AG20443 (cell line): ENCODE data around the gene NKX2-1.

Experiments used
- DNase-seq: peaks from one replicate; pipeline ENCODE4 v3.0.0; 2012; ENCODE audit warnings: low spot score, mixed read lengths

The NKX2-1 gene

DNA sequence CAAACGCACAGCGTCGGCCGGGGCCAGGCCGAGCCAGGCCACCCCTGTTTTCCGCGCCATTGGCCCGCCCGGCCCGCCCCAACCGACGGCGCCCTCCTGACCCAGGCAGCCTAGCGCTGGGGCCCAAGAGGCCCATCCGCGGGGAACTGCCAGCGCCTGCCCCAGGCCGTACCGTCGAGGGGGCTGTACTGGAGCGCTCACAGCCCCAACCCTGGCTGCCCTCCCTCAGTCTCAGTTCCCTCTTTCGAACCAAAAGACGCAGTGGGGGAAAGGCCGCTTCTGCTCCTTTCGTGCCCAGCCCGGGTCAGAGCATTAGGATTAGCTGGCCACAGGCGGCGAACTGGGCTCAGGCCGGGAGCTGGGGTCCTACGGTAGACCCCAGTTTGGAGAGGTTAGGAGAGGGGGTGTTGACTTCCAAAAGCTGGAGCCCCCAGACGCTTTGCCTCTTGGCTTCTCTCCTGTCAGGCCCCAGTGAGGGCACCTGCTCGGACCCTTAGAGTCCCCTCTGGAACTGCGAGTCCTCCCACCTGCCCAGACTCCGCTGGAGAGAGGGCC, 1.9 kb downstream of the NKX2-1 start:
- no peak for DNase-seq

DNA sequence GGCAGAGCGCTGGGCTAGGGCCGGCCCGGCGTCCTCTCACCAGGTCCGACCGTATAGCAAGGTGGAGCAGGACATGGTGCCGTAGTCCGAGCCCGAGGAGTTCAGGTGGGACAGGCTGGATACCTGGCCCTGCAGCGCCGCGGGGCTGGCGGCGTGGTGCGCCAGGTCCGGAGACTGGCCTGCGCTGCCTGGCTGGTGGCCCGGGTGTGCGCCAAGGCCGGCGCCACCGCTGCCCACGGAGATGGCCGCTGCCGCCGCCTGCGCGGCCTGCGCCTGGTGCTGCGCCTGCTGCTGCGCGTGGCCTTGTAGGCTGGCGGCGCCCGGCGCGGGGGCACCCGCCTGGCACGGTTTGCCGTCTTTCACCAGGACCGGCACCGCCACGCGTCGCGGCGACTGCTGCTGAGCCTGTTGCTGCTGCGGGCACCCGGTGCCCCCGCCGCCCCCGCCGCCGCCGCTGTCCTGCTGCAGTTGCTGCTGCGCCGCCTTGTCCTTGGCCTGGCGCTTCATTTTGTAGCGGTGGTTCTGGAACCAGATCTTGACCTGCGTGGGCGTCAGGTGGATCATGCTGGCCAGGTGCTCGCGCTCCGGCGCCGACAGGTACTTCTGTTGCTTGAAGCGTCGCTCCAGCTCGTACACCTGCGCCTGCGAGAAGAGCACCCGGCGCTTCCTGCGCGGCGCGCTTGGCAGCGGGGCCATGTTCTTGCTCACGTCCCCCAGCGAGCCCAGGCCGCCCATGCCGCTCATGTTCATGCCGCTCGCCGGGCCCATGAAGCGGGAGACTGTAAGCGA, 2.6 kb downstream of the NKX2-1 start:
- DNase-seq = no peak

DNA sequence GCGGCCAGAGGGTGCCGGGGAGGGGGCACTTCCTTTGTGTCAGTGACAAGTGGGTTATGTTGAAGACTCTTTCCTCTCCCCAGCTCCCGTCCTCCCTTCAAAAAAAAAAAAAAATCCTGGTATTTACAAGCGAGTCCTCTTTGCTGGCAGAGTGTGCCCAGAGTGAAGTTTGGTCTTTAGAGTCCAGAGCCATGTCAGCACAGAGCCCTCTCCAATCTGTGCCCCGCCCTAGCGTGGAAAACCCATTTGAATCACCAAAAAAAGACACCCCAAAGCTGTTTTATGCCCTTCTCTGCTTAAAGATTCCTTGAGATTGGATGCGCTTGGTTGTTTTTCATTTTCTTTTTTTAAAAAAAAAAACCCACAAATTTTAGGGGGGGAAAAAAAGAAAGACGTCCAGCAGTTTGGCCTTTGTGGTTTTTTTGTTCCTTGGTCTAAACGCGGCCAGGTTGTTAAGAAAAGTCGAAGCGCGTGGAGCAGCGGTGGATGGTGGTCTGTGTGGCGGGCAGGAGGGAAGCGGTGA, 3.3 kb downstream of the NKX2-1 start:
- no peak for DNase-seq

DNA sequence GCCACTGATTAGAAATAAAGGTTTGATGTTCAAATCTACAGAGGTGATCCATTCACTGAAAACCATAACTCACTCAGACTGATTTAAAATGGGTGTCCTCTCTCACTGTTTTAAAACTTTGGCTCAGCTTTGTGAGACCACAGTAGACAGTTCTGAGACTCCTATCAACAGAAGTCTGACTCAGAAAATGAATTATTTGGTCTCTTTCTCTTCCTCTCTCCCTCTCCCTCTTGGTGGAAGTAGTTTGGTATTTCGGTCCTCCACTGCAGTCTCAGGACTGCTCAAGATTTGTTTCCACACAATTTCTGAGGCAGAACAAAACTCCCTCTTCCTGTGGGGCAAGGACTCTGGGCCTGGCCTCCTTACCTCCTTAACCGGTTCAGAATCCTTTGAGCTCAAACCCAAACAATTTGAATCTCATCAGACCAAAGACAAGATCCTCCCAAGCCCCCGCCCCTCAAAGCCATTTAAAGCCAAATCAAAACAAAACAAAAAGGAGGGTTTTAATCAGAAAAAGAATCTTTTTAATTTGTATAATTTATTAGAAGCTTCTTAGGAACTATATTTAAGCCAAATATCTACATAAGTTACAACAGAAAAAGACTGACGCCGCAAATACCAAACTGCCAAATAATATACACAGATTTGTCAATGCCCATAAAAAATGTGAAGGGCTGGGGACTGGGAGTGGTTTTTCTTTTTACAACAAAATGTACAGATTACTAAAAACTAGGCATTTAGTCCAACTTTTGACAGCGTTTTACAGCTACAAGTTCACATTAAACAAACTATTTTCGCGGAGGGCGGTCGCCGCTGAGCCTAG, 3.9 kb downstream of the NKX2-1 start:
- no peak for DNase-seq

DNA sequence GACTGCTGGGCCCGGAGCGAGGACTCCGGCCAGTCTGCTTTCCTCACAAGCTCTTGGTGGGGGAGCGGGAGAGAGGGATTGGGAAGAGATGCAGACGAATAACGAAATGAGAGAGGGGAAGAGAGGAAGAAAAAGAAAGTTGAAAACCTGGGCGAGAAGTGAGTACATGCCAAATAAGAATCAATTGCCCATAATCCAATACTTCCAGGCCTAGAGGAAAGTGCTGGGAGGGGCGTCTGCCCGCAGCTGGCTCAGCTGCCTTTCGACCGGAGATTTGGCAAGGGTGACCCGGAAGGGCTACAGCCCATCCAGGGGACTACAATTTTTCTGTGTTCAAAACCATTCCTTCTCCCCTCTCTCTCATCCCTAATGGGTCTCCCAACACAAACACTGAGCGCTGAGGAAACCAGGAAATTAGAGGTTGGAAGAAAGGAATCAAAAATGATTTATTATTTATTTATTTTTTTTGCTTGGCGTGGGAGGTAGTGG, 4.9 kb downstream of the NKX2-1 start:
- DNase-seq = no peak

DNA sequence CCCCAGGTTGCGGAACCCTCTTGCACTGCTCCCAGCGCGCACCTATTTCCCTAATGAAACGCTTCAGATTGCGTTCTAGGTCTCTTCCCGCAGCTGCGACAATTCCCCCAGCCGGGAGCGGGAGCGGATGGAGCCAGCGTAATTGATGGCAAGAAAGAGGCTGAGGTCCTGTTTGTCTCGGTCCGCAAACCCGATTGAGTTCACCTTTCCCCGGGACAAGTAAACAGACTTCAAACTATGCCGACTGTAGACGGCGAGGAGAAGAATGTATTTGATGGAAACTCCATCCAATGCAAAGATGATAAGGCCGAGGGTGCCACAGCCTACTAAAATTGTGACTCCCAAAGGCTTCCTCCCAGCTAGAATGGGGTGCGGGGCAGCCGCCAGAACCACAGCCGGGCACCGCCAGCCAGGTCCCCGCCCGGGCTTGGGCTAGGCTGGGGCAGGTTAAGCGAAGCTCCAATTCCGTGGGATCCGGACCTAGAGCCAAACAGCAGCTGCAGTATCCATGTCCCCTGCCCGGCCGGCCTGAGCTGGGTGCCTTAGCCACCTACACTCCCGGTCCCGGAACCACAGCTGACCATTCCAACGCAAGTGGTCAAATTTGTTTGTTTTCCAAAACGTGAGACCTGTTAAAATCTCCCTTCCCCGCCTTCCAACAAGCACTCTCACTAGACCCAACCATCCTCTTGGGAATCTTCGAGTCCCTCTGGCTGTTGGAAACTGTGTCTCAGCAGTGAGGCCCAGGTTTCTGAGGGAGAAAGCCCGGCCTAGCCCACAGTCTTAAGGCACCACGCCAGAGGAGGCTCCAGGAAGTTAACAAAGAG, 5.5 kb downstream of the NKX2-1 start:
- DNase-seq = no peak

DNA sequence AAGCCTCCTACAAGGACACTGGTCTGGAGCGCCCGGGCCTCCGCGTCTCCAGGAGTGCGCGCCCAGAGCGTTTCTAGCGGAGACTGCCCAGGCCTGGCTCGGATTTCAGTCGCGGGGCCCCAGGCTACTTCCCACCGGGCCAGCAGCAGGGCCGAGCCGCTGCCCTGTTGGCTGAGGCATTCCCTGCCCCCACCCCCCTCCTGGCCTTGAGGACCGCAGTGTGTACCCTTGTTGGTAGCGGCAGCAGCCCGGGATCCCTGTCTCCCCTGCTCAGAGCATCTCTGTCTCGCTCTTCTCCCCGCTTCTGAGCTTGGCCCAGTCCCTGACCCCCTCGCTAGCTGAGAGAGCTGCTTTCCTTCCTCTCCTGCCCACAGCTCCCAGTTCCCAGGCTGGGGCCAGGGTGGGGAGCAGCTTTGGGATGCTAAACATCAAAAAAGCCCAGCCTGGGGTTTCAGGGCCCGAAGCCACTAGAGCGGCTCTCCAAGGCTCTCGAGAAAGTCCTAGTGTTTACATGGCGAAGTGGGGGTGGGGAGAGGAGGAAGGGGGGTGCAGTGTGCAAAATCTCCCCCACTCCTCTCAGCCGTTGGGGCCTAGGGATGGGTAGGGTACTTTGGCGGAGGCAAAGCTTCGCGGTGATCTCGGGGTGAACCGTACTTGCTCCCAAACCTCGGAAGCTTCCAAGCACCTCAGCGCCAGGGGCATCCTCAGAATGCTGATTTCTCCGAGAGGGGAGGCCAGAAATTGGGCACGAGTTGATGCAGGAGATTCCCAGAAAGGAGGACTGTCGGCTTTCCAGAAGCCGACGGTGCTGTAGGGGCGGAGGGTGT, 6.4 kb downstream of the NKX2-1 start:
- no peak for DNase-seq

DNA sequence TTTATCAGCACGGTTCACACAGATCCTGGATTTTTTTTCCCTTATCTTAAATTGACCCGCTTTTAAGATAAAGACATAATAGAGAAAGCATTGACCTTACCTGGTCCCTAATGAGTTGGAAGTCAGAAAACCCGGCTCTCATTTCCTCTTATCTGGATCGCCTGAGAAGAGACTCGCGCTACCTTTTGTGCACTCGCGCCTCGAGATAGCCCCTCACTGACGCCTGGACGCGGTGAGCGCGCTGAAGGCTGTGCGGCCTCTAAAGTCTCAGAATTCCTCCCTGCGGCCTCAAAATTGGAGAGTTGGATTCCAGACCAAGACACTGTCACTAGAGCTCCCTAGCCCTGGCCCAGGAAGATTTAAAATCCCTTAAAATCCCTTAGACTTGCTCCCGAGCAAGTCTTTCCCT, 7.0 kb downstream of the NKX2-1 start:
- no peak for DNase-seq

DNA sequence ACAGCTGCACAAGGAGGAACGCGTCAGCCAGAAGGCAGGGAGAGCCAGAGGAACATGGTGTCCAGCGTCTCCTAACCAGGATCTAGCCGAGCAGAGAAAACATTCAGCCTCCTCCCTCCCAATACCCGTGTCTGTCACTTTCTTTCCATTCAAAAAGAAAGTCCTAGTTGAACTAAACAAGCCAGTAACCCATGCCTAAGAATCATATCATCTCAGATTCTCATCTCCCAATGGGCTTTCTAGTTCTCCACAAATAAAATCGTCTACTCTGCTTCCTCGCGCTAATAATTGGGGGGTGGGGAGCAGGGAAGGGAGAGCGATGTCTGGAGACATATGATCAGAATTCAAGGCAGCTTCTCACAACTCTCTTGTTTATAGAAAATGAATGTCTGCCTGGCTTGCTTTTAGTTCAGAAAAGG, 7.4 kb downstream of the NKX2-1 start:
- no peak for DNase-seq

DNA sequence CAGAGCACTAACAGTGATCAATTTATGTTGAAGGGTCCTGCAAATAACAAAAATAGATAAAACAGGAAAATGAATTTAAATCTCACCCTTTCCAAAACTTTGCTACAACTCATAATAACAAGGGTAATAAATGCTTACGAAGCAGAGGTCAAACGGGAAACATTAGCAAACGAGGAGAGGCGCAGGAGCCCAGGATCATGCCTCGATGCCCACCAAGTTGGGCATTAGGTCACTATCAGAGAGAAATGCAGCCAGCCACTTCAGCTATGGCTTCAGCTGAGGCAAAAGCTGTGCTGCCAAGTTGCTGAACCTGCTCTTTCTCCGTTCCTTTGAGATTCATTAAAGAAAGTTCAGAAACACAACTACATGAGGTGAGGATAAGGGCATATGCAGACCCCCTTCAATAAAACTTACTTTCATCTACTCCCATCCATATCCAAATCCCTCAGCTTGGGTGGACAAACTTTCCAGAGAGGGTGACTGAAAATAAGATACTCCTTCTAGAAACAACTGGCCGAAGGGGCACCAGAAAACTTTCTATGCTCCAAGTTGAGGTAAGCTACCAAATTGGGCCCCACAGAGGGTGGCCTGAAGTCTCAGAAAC, 7.9 kb downstream of the NKX2-1 start:
- DNase-seq = no peak

DNA sequence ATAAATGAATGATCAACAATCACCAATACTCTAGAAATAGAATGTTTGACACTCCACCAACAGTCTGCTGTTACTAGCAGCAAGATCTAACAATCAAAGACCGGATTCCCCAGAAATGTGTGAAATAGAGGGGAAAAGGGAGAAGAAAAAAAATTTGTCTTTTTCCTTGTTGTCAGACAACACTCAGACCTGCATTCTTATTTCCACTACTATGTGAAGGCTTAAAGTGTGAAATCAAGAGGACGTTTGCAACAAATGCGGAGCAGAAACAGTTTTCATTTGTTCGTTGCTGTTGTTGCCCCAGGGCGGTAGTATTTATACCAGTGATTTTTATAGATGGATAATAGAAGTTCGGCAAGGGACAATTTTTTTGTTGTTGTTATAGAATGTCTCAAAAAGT, 9.2 kb downstream of the NKX2-1 start:
- no peak for DNase-seq

DNA sequence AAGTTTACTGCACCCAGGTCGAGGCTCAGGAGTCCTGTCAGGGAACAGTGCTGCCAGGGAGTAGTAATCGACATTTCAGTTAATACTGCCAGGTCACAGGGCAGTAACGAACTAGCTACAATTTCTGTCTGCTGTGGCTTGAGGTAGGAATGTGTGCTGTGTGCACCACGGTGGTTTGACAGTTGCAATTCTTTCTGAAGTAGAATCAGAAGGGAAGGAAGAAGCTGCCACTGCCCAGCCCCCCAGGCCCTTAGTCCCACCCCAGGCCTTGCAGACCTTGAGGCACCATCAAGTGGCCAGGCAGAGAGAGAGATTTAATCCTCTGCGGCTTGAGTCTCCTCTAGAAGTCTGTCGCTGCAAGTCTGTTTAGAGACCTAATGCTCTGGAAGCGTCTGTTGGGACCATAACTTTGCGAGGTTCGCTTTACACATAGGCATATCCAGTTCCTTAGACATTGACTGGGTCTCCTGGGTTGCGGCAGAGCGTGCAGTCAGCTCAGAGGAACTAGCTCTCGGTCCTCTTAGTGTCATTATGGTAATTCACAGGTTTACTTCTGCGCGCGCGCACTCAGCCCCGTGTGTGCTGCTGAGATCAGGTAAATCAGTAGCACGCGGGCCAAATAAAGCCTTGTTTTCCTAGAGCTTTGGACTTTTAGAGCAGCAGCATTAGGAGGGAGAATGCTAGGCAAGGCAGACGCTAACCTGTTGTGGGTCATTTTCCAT, 9.8 kb downstream of the NKX2-1 start:
- no peak for DNase-seq

DNA sequence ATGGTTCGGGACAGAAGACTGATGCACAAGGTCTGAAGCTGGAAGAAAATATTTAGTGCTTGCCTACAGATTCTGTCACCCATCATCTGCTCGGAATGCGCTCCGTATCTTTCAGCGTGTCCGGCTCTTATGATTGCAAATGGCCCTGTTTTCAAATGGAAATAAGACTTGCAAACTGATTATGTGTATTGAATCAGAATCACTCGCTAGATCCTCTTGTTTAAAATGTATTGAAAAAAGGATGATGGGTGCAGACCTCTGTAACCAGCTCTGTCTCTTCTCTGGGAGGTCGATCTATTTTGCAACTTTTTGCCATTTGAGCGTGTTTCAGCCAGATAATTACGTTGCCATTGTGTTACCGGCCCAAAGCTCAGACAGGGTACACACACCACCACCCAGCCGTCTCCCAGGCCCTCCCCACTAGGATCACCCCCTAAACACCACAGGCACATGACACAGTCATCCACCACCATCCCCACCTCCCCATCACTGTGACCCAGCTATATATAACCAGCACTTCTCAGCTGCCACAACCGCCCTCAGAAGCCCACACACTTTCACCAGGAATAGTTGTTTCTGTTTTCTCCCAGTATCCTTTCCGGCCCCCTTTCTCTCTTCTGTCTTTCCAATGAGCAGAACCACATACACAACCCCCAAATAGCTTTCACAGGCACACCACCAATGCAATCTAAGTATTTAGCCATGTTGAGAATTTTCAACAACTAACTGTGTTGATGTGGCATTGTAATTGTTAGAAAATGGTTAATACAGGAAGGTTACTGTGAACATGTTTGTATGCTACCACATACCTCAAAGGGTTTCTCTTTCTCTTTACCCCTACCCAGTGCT, 10.7 kb downstream of the NKX2-1 start:
- DNase-seq = no peak

DNA sequence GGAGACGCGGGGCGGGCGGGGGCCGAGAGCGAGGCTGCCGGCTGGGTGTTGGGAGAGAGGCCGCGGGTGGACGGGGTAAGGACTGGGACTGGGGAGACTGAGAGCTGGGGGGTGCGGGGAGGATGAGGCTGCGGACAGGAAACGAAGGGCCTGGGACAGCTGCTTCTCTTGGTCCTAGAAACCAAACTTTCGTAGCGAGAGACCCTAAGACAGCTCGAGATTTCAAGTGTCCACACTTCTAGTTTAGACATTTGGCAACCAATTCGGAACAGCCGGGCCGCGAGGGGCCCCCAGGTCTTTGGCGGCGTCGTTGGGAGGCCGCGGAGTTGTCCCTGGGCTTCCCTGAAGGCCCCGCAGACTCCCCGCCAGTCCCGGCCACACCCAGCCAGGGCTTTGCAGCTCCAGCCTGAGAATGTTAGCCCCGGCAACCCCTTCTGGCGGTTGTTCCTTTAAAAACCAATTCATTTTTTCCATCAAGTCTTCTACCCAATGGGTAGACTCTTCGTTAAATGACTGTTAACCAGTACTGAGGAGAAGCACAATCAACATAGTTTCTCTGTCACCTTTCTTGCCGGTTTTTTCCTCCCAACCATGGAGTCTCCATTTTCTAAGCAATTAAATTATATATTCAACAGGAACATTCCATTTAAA, 11.5 kb downstream of the NKX2-1 start:
- no peak for DNase-seq

DNA sequence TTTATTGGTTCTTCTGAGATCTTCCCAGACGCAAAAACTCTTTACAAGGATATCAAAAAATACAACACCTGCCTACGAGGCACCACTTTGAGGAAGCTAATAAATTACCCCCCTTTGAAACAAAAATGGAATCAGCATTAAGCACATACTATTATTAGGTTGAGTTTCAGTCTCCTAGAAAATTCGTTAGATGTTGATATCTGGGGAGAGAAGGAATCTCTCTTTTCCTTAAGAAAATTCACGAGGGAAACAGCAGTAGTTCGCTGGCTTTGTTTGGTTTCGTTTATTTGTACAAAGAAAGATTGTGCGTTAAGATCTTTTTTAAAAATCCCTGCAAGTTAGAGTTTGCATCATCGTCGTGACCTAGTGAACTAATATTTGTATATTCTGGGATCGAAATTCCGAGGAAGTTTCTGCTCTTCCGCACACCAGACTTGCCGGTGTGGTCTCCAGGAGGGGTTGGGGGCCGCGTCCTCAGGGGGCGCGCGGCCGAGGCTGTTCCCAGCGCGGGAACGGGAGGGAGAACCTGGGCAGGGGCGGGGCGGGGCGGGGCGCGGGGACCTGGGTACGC, 12.1 kb downstream of the NKX2-1 start:
- DNase-seq = no peak

DNA sequence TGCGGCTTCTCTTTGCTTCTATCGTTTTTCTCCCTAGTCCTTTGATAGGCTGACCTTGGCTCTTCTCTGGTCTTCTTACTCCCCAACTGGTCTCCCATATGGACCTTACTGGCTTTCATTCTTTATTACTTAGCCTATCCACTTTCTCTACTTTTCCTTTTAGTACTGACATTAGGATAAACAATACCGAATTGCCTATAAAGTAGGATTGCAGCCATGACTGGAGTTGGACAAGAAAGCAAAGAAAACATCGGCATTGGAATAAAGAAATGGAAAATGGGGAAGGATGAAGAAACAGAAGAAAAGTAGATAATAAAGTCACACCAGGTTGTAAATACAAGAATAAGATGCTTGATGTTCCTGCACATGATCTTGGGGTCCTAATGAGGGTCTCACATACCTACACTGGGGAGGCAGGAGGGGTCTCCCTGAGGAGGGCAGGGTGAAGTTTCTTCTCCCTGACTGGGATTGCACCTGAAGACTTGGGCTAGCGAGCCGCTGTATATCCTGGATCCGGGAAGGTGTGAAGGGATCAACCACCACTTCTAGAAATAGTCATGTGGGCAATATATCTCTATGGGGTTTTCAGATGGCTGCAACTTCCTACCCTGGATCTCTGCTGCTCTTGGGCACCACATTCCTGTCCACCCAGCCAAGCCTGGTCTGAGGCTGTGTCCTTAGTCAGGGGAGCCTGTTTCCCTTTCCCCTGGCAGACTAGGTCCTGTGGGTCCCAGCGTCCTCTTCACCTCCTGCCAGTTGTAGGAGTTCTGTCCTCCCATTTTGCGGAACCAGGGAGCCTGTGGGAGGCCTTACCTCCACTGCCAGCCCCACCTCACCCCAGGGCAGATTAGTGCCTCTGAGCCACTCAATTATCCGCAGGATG, 13.1 kb downstream of the NKX2-1 start:
- no peak for DNase-seq
